ENCODE measurements around the gene TLE1. TPM values are rescaled to one million over a fixed set of nuclear protein-coding genes. Genes with fewer than 3 reads are reported as not detected.

TLE1 gene
- total and polyA plus RNA-seq, 10 of the 15 experiments (the other 5 are each of a cell fraction or from before 2014, with no cell fraction given): 0.04 to 0.23 (median 0.10) TPM; not detected in 6

- 55% methylated on average over 18 of the region's 18 CpGs for WGBS (ENCODE audit: insufficient coverage, insufficient replicate concordance, low lambda C conversion rate, missing lambda C conversion rate)
Observed at GRCh38 chr9:81633952-81634854, 55.1 kb downstream of the TLE1 start.

More at GRCh38 chr9:81633952-81634854, 55.1 kb downstream of the TLE1 start:
- RAD21 ChIA-PET (ENCODE audit: unreplicated experiment): no interaction called here
- BruUV-seq (replicated peaks): no TSS peak
- no peak overlapping the region for H3K9ac ChIP-seq (ENCODE audit: control insufficient read depth, insufficient read depth, low read length)
- no peaks in the 10 kb centered on the region for H3K27me3 ChIP-seq (replicated peaks in 1 of 2; ENCODE audit: control insufficient read depth in 2 of 2, insufficient read depth in 2 of 2, low read length in 1 of 2)
- FAIRE-seq: no peak
- SMC1A ChIA-PET (ENCODE audit: uncharacterized antibody, unreplicated experiment): interaction anchor here (0.6 kb wide), 1 partner anchor 166 kb away, joined by 3 read pairs; no protein-coding TSS in a partner anchor
- in situ Hi-C loops (cut with MboI): no loop called here
- H3K79me2 ChIP-seq (ENCODE audit: control insufficient read depth, insufficient read depth, low read length): no peaks in the 10 kb centered on the region
- no peak overlapping the region for H2AFZ ChIP-seq (ENCODE audit: control insufficient read depth, low read depth, low read length)
- no peak overlapping the region for H3K27ac ChIP-seq (ENCODE audit: control insufficient read depth, insufficient read depth)
- TF ChIP-seq MAX (IDR thresholded peaks at IDR 0.05; ENCODE audit: low read depth, low read length) (no peak), CBX5 (IDR thresholded peaks at IDR 0.05; ENCODE audit: low read depth) (no peak), NFIC (IDR thresholded peaks at IDR 0.05; ENCODE audit: low read depth, low read length) (no peak), NR2F1 (conservative IDR thresholded peaks at IDR 0.05) (no peak), NRF1 (conservative IDR thresholded peaks at IDR 0.05; ENCODE audit: low read depth, low read length) (no peak), EZH2 (IDR thresholded peaks at IDR 0.05; ENCODE audit: borderline replicate concordance, control insufficient read depth, low read depth, low read length) (no peak), BRCA1 (IDR thresholded peaks at IDR 0.05; ENCODE audit: low read depth, low read length) (no peak), BACH1 (IDR thresholded peaks at IDR 0.05; ENCODE audit: borderline replicate concordance) (no peak), IRF5 (IDR thresholded peaks at IDR 0.05; ENCODE audit: borderline replicate concordance) (no peak), LARP7 (IDR thresholded peaks at IDR 0.05) (no peak), CREM (IDR thresholded peaks at IDR 0.05; ENCODE audit: low read depth) (no peak), SUPT20H (IDR thresholded peaks at IDR 0.05; ENCODE audit: borderline replicate concordance, control insufficient read depth, low read depth, low read length) (no peak)
- POLR2A ChIA-PET: no interaction called here
- ATAC-seq: no peak
- H3K4me1 ChIP-seq (ENCODE audit: control insufficient read depth, insufficient read depth, low read length): no peaks in the 10 kb centered on the region
- H3K9me3 ChIP-seq (replicated peaks; ENCODE audit: control insufficient read depth, insufficient read depth, low read length): no peaks in the 10 kb centered on the region
- no peaks in the 10 kb centered on the region for H4K20me1 ChIP-seq (ENCODE audit: control insufficient read depth, insufficient read depth)
- CTCF ChIA-PET: interaction anchor here (0.7 kb wide), 1 partner anchor 197 kb away, joined by 3 read pairs; no protein-coding TSS in a partner anchor
- H3K4me2 ChIP-seq (ENCODE audit: control insufficient read depth, insufficient read depth): no peak overlapping the region
- intact Hi-C loops (cut with micrococcal nuclease; ENCODE audit: unreplicated experiment): no loop called here
- DNase-seq (ENCODE audit: low read depth, low spot score): no peak
- H3K36me3 ChIP-seq (ENCODE audit: control insufficient read depth in 2 of 2, insufficient read depth in 2 of 2, low read length in 1 of 2): no peaks in the 10 kb centered on the region
- H3K4me3 ChIP-seq: no peak overlapping the region

Measured in GM12878 (cell line).